Calu3 (cell line): Measurements from ENCODE around the gene TGM3. TPM values are rescaled to one million over a fixed set of nuclear protein-coding genes. Genes with fewer than 3 reads are reported as not detected.
"Not testable (repeated sequence)": the region's sequence is repeated elsewhere in the genome, so short reads cannot be mapped to it uniquely, and the experiment has no call there.

Source experiments
- BruUV-seq: library from RNA; stranded (reverse); fragments of 400-500 nt; replicated peaks from 2 replicates; lab custom pipeline; 2021; lab: Mats Ljungman, UMichigan
- CTCF ChIA-PET: fragments of 300-600 bp; sonication (Branson Sonifier 250); formaldehyde crosslinking; loops from one replicate; lab custom pipeline; 2022; ENCODE audit warnings: antibody characterized with exemption; lab: Charles Lee
- DNase-seq: peaks from one replicate; pipeline ENCODE4 v3.0.0; 2022
- H3K27ac Mint-ChIP-seq: one replicate; pipeline ENCODE4 v1.8.0; 2022; ENCODE audit warnings: mixed read lengths; ENCODE audit not compliant: unreplicated experiment
- H3K27me3 Mint-ChIP-seq: one replicate; pipeline ENCODE4 v1.8.0; 2022; ENCODE audit warnings: mixed read lengths; ENCODE audit not compliant: unreplicated experiment
- H3K36me3 Mint-ChIP-seq: one replicate; pipeline ENCODE4 v1.8.0; 2022; ENCODE audit warnings: mild to moderate bottlenecking, moderate library complexity, mixed read lengths; ENCODE audit not compliant: insufficient read depth, unreplicated experiment
- H3K4me1 Mint-ChIP-seq: one replicate; pipeline ENCODE4 v1.8.0; 2022; ENCODE audit warnings: mild to moderate bottlenecking, low read depth, mixed read lengths; ENCODE audit not compliant: unreplicated experiment
- H3K4me3 Mint-ChIP-seq: one replicate; pipeline ENCODE4 v1.8.0; 2022; ENCODE audit warnings: mild to moderate bottlenecking, low read depth, moderate library complexity, mixed read lengths; ENCODE audit not compliant: unreplicated experiment
- H3K9me3 Mint-ChIP-seq: one replicate; pipeline ENCODE4 v1.8.0; 2022; ENCODE audit warnings: low read depth, mixed read lengths; ENCODE audit not compliant: unreplicated experiment
- intact Hi-C: fragments of 100-400 bp; cut with micrococcal nuclease; formaldehyde crosslinking; loops from one replicate; pipeline ENCODE4 v1.10.0; 2022; ENCODE audit not compliant: unreplicated experiment
- total RNA-seq: library from RNA; stranded (reverse); gene quantifications from 2 replicates; pipeline ENCODE4 v1.2.3, GENCODE V29; 2022
- TF ChIP-seq, protein P1 (sequence below): fragments of 200-600 bp; IDR thresholded peaks from one replicate; pipeline ENCODE4 v1.8.0; 2022; ENCODE audit warnings: antibody characterized with exemption; ENCODE audit not compliant: unreplicated experiment

Gene TGM3
- total RNA-seq, 1 experiment from 2014 or later = not detected

DNA sequence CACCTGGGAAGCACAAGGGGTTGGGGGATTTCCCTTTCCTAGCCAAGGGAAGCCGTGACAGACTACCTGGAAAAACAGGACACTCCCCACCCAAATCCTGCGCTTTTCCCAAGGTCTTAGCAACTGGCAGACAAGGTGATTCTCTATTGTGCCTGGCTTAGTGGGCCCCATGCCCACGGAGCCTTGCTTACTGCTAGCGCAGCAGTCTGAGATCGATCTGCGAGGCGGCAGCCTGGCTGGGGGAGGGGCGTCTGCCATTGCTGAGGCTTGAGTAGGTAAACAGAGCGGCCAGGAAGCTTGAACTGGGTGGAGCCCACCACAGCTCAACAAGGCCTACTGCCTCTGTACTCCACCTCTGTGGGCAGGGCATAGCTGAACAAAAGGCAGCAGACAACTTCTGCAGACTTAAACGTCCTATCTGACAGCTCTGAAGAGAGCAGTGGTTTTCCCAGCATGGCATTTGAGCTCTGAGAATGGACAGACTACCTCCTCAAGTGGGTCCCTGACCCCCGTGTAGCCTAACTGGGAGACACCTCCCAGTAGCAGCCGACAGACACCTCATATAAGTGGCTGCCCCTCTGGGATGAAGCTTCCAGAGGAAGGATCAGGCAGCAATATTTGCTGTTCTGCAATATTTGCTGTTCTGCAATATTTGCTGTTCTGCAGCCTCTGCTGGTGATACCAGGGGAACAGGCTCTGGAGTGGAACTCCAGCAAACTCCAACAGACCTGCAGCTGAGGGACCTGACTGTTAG, 31.0 kb upstream of the TGM3 start:
- DNase-seq = not testable (repeated sequence)

DNA sequence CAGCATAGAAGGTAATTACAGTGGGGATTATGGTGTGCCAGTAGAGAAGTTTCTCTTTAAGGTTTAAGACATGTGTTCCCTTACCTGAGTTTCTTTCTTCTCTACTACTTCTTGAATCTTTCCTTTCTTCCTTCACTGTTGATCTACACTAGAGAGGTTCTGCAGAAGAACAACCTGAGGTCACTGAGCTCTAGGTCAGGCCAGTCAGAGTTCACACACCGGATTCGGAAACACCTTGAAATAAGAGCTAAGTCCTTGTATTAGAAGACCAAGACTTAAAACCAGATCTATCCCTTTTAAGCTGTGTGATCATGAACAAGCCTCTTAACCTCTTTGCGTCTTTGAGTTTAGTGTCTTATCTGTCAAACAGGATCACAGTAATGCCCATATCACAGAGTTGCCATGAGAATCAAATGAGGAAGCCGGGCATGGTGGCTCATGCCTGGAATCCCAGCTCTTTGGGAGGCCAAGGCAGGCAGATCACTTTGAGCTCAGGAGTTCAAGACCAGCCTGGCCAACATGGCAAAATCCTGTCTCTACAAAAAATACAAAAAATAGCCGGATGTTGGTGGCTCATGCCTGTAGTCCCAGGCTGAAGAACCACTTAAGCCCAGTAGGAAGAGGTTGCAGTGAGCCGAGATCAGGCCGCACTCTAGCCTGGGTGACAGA, 22.0 kb upstream of the TGM3 start:
- Mint-ChIP-seq H3K4me3 (no peak overlapping the region), H3K9me3 (no peaks in the 10 kb centered on the region), H3K27me3 (peaks cover 2% of the 10 kb centered on the region), H3K36me3 (no peaks in the 10 kb centered on the region), H3K4me1 (no peaks in the 10 kb centered on the region), H3K27ac (no peak overlapping the region)
- BruUV-seq = no TSS peak
- no peak for DNase-seq
- intact Hi-C loops = no loop called here
- CTCF ChIA-PET = interaction anchor here (0.6 kb wide), 1 partner anchor 220 kb away, joined by 3 read pairs; no protein-coding TSS in a partner anchor
- TF ChIP-seq, protein P1, sequence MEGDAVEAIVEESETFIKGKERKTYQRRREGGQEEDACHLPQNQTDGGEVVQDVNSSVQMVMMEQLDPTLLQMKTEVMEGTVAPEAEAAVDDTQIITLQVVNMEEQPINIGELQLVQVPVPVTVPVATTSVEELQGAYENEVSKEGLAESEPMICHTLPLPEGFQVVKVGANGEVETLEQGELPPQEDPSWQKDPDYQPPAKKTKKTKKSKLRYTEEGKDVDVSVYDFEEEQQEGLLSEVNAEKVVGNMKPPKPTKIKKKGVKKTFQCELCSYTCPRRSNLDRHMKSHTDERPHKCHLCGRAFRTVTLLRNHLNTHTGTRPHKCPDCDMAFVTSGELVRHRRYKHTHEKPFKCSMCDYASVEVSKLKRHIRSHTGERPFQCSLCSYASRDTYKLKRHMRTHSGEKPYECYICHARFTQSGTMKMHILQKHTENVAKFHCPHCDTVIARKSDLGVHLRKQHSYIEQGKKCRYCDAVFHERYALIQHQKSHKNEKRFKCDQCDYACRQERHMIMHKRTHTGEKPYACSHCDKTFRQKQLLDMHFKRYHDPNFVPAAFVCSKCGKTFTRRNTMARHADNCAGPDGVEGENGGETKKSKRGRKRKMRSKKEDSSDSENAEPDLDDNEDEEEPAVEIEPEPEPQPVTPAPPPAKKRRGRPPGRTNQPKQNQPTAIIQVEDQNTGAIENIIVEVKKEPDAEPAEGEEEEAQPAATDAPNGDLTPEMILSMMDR = no peak

More for the DNA sequence above, 31.0 kb upstream of the TGM3 start:
- H3K27me3 Mint-ChIP-seq = peaks cover 23% of the 10 kb centered on the region
- intact Hi-C loops, H3K4me3 Mint-ChIP-seq, CTCF ChIA-PET, H3K36me3 Mint-ChIP-seq, H3K9me3 Mint-ChIP-seq, H3K4me1 Mint-ChIP-seq, BruUV-seq, H3K27ac Mint-ChIP-seq: not testable (repeated sequence)

DNA sequence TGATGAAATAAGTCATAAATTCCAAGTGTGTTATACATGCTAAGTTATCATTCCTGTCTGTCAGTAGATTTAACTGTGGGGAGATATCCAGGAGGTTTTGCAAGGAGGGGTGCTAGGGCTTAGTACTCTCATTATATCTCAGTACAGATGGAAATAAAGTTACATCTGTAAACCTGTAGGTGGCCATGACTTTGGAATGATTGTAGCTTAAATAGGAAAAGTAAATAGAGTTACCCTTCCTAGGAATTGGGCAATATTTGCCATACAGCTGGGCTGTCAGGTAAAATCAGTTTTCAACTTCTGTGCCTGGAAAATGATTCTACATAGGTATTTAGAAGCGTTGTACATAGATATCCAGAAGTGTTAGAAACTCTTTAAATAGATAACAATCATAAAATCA, 19.8 kb upstream of the TGM3 start:
- Mint-ChIP-seq H3K4me1 (no peaks in the 10 kb centered on the region), H3K9me3 (no peaks in the 10 kb centered on the region), H3K27me3 (no peaks in the 10 kb centered on the region), H3K36me3 (no peaks in the 10 kb centered on the region), H3K4me3 (no peak overlapping the region), H3K27ac (no peak overlapping the region)
- no TSS peak for BruUV-seq
- DNase-seq = no peak
- TF ChIP-seq, protein P1 = no peak
- CTCF ChIA-PET = interaction anchor here (1.7 kb wide), 1 partner anchor 13 kb away, joined by 5 read pairs; no protein-coding TSS in a partner anchor
- intact Hi-C loops = no loop called here

DNA sequence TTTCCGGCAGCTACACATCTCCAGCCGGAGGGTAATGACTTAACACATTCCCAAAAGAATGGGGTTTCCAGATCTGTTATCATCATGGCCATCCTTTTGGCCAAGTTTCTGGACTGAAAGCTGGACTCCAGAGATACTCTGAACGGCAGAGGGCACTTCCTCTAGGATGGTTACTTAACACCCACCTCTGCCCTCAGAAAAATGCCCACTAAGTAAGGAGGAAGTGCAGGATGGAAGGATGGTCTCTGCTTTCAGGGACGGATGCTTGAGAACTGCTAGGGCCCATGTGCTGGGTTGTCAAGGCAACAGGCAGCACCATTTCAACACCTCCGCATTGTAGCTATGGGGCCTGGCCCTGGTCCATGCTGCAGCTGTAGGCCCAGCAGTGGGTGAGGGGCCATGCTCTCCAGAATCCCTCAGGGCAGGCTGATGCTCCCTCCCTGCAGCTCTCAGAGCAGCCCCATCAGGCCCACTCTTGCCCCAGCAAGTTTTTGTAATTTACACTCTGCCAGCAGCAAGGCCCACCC, 16.5 kb upstream of the TGM3 start:
- Mint-ChIP-seq H3K4me3 (no peak overlapping the region), H3K27me3 (no peaks in the 10 kb centered on the region), H3K27ac (no peak overlapping the region), H3K9me3 (no peaks in the 10 kb centered on the region), H3K36me3 (no peaks in the 10 kb centered on the region), H3K4me1 (no peaks in the 10 kb centered on the region)
- intact Hi-C loops = no loop called here
- CTCF ChIA-PET = no interaction called here
- BruUV-seq = no TSS peak
- DNase-seq = no peak
- TF ChIP-seq, protein P1 = no peak
